Mesendoderm (in vitro differentiated cells): Measurements from ENCODE around the gene PIBF1. TPM values are rescaled to one million over a fixed set of nuclear protein-coding genes. Genes with fewer than 3 reads are reported as not detected.

Experiments used
- DNase-seq: peaks from one replicate; pipeline ENCODE4 v3.0.0; 2013
- H2AK5ac ChIP-seq: 2 replicates; pipeline ENCODE4 v1.6.1; 2013; ENCODE audit warnings: low read length, inconsistent platforms
- H2BK120ac ChIP-seq: 2 replicates; pipeline ENCODE4 v1.6.1; 2013; ENCODE audit warnings: low read depth, mild to moderate bottlenecking, low read length, moderate library complexity, mixed read lengths
- H2BK15ac ChIP-seq: replicated peaks from 2 replicates; pipeline ENCODE4 v1.6.1; 2013; ENCODE audit warnings: low read depth, mild to moderate bottlenecking, moderate library complexity
- H2BK5ac ChIP-seq: 2 replicates; pipeline ENCODE4 v1.6.1; 2013; ENCODE audit warnings: low read length, inconsistent platforms
- H3K18ac ChIP-seq: 2 replicates; pipeline ENCODE4 v1.6.1; 2013; ENCODE audit warnings: mild to moderate bottlenecking, low read length, mixed read lengths
- H3K23ac ChIP-seq: one replicate; pipeline ENCODE4 v1.6.1; 2013; ENCODE audit warnings: low read length
- H3K27ac ChIP-seq: 2 replicates; pipeline ENCODE4 v1.5.1; 2013; ENCODE audit warnings: low read depth, mild to moderate bottlenecking, inconsistent platforms, low read length, moderate library complexity
- H3K27me3 ChIP-seq: 2 replicates; pipeline ENCODE4 v1.6.1; 2013; ENCODE audit warnings: low read length, control low read depth, mild to moderate bottlenecking, inconsistent platforms; ENCODE audit not compliant: insufficient read depth, poor library complexity
- H3K36me3 ChIP-seq: 2 replicates; pipeline ENCODE4 v1.6.1; 2013; ENCODE audit warnings: low read length, inconsistent platforms; ENCODE audit not compliant: control insufficient read depth, insufficient read depth
- H3K4ac ChIP-seq: one replicate; pipeline ENCODE4 v1.6.1; 2013; ENCODE audit warnings: low read depth, mild to moderate bottlenecking, low read length, moderate library complexity
- H3K4me1 ChIP-seq: 2 replicates; pipeline ENCODE4 v1.6.1; 2013; ENCODE audit warnings: low read depth, low read length, inconsistent platforms; ENCODE audit not compliant: control insufficient read depth
- H3K4me2 ChIP-seq: 2 replicates; pipeline ENCODE4 v1.6.1; 2013; ENCODE audit warnings: low read length
- H3K4me3 ChIP-seq: 2 replicates; pipeline ENCODE4 v1.5.1; 2013; ENCODE audit warnings: mild to moderate bottlenecking, low read length
- H3K56ac ChIP-seq: one replicate; pipeline ENCODE4 v1.6.1; 2013; ENCODE audit warnings: low read length
- H3K79me1 ChIP-seq: 2 replicates; pipeline ENCODE4 v1.6.1; 2013; ENCODE audit warnings: low read length, inconsistent platforms
- H3K79me2 ChIP-seq: 2 replicates; pipeline ENCODE4 v1.6.1; 2013; ENCODE audit warnings: mild to moderate bottlenecking, low read length; ENCODE audit not compliant: control insufficient read depth, insufficient read depth
- H3K9ac ChIP-seq: 2 replicates; pipeline ENCODE4 v1.6.1; 2013; ENCODE audit warnings: low read length, inconsistent platforms
- H4K5ac ChIP-seq: one replicate; pipeline ENCODE4 v1.6.1; 2013; ENCODE audit warnings: low read length
- H4K8ac ChIP-seq: one replicate; pipeline ENCODE4 v1.6.1; 2013; ENCODE audit warnings: low read depth, mild to moderate bottlenecking, control low read depth, low read length, moderate library complexity
- WGBS: extraction: QIAGEN DNeasy Blood & Tissue Kit; methylation state at CpG from one replicate; pipeline ENCODE4 v1.1.7; 2013; ENCODE audit warnings: low lambda C conversion rate, missing lambda C conversion rate; ENCODE audit not compliant: insufficient coverage; ENCODE audit errors: extremely low coverage; 5-methylcytosine and 5-hydroxymethylcytosine counted together
- small RNA-seq: library from polyadenylated mRNA; stranded (forward); fragments of <200 nt; extraction: miRNeasy Mini kit (QIAGEN cat#:217004); gene quantifications from one replicate; pipeline ENCODE3, GENCODE V24; 2013; ENCODE audit not compliant: insufficient read depth

PIBF1 gene

DNA sequence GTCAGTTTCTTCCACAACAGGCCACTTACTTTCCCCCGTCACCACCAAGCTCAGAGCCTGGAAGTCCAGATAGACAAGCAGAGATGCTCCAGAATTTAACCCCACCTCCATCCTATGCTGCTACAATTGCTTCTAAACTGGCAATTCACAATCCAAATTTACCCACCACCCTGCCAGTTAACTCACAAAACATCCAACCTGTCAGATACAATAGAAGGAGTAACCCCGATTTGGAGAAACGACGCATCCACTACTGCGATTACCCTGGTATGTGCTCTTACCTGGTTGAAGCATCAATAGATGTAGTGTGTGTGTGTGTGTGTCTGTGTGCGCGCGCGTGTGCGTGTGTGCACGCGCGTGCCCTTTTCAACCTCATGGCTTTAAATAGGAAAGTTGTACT is 280.5 kb downstream of the PIBF1 start:
- Histone ChIP-seq H3K4me3 (no peak overlapping the region), H2BK5ac (no peak overlapping the region), H3K79me1 (peaks cover 5% of the 10 kb centered on the region), H3K27me3 (no peaks in the 10 kb centered on the region), H4K8ac (no peak overlapping the region), H3K23ac (peak overlapping the region; percentile 6), H2BK120ac (no peak overlapping the region), H3K18ac (no peak overlapping the region), H2AK5ac (no peak overlapping the region), H3K56ac (peak overlapping the region; percentile 5), H4K5ac (no peak overlapping the region), H3K79me2 (peaks cover 11% of the 10 kb centered on the region), H2BK15ac (no peak overlapping the region), H3K4me1 (no peaks in the 10 kb centered on the region), H3K4me2 (no peak overlapping the region), H3K9ac (no peak overlapping the region), H3K4ac (no peak overlapping the region), H3K36me3 (no peaks in the 10 kb centered on the region), H3K27ac (no peak overlapping the region)
- WGBS: no CpG with 5 or more reads among the region's 13 CpGs
- no peak for DNase-seq

DNA sequence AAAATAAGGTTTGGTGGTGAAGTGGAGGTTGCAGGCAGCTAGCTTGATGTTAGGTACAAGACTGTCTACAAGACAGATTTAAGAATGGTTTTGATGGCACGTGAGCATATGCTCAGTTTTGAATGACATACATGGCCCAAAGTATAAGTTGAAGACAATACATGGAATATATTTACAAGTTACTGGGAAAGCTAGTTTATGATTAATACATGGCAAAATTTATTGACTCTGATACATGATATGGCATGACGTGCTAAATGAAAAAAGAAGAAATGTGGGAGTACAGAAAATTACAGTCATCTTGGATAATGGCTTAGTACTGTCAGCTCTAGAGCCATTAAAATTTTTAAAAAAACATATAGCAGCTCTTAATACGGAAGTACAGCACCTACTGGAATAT is 281.2 kb downstream of the PIBF1 start:
- Histone ChIP-seq H4K8ac (no peak overlapping the region), H3K4me3 (no peak overlapping the region)

DNA sequence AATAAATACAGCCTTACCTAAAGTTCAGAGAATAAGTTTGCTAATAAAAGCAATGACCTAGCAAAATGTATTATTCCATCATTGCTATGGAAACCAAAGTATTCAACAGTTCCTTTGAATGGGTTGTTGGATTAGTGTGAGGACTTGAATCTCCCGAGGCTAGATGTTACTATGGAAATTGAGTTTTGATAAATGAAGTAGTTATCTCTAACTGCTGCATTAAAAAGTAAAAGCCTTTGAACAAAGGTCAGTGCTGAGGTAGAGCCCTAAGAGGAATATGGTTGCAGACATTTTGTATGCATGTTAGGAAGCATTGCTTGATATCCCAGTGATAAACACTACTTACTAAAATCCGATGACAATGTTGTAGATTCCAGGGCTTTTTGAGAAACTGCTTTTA is 283.1 kb downstream of the PIBF1 start:
- H4K8ac ChIP-seq: no peak overlapping the region
- H2BK5ac ChIP-seq: no peak overlapping the region
- no peak overlapping the region for H3K4me2 ChIP-seq
- H3K4me1 ChIP-seq: no peaks in the 10 kb centered on the region
- DNase-seq: peak; percentile 37
- H3K4ac ChIP-seq: no peak overlapping the region
- no peak overlapping the region for H2AK5ac ChIP-seq
- H3K18ac ChIP-seq: no peak overlapping the region
- H2BK15ac ChIP-seq: no peak overlapping the region
- no peak overlapping the region for H3K23ac ChIP-seq
- peaks cover 11% of the 10 kb centered on the region for H3K79me2 ChIP-seq
- H3K27me3 ChIP-seq: no peaks in the 10 kb centered on the region
- H2BK120ac ChIP-seq: no peak overlapping the region
- H4K5ac ChIP-seq: no peak overlapping the region
- H3K56ac ChIP-seq: no peak overlapping the region
- no peak overlapping the region for H3K27ac ChIP-seq
- no peak overlapping the region for H3K4me3 ChIP-seq
- peaks cover 5% of the 10 kb centered on the region for H3K79me1 ChIP-seq
- no peak overlapping the region for H3K9ac ChIP-seq
- WGBS: no CpG with 5 or more reads among the region's 2 CpGs
- H3K36me3 ChIP-seq: no peaks in the 10 kb centered on the region

More for the DNA sequence above, 281.2 kb downstream of the PIBF1 start:
- H2BK5ac ChIP-seq: no peak overlapping the region
- no peaks in the 10 kb centered on the region for H3K27me3 ChIP-seq
- H3K4me2 ChIP-seq: no peak overlapping the region
- no peak overlapping the region for H3K27ac ChIP-seq
- H3K18ac ChIP-seq: no peak overlapping the region
- H2BK120ac ChIP-seq: no peak overlapping the region
- H3K79me2 ChIP-seq: peaks cover 11% of the 10 kb centered on the region
- no peak overlapping the region for H2AK5ac ChIP-seq
- no peak overlapping the region for H4K5ac ChIP-seq
- no peaks in the 10 kb centered on the region for H3K36me3 ChIP-seq
- no peak for DNase-seq
- H3K9ac ChIP-seq: no peak overlapping the region
- no peak overlapping the region for H3K23ac ChIP-seq
- WGBS: no CpG with 5 or more reads among the region's 3 CpGs
- H3K79me1 ChIP-seq: peaks cover 5% of the 10 kb centered on the region
- no peak overlapping the region for H3K56ac ChIP-seq
- H3K4me1 ChIP-seq: no peaks in the 10 kb centered on the region
- H2BK15ac ChIP-seq: no peak overlapping the region
- no peak overlapping the region for H3K4ac ChIP-seq

GRCh38 chr13:73065665-73066340 is 283.9 kb downstream of the PIBF1 start:
- Histone ChIP-seq H3K79me1 (peaks cover 5% of the 10 kb centered on the region), H3K18ac (no peak overlapping the region), H4K5ac (no peak overlapping the region), H3K4me2 (no peak overlapping the region), H3K79me2 (peaks cover 10% of the 10 kb centered on the region), H3K27ac (no peak overlapping the region), H3K36me3 (no peaks in the 10 kb centered on the region), H2BK15ac (no peak overlapping the region), H2BK5ac (no peak overlapping the region), H3K56ac (no peak overlapping the region), H3K4me3 (no peak overlapping the region), H3K23ac (no peak overlapping the region), H3K4me1 (peaks cover 6% of the 10 kb centered on the region), H4K8ac (no peak overlapping the region), H2BK120ac (no peak overlapping the region), H2AK5ac (no peak overlapping the region), H3K27me3 (no peaks in the 10 kb centered on the region), H3K4ac (no peak overlapping the region), H3K9ac (no peak overlapping the region)
- WGBS: no CpG with 5 or more reads among the region's 7 CpGs
- peak; percentile 18 for DNase-seq

Small RNA genes within 50 kb of the gene (small RNA-seq; reads per million reads assigned to genes)
- not detected for gene RNU6-79P
